K562 (cell line): ENCODE results near the gene SOWAHA. TPM values are rescaled to one million over a fixed set of nuclear protein-coding genes. Genes with fewer than 3 reads are reported as not detected.

Experiments
- ATAC-seq: fragments of 200-7000 bp; cut with Tn5 transposase; 3 replicates; pipeline ENCODE4 v1.9.1; 2020; ENCODE audit warnings: moderate library complexity
- BruUV-seq: library from RNA; stranded (reverse); fragments of 400-500 nt; replicated peaks from 2 replicates; lab custom pipeline; 2021; lab: Mats Ljungman, UMichigan
- CTCF ChIA-PET: fragments of 300-600 bp; formaldehyde crosslinking; extraction: SDS; loops from one replicate; lab custom pipeline; 2021; ENCODE audit warnings: low intra/inter-chr PET ratio; lab: Yijun Ruan, JAX
- POLR2A ChIA-PET: fragments of 300-600, 350-650 bp; sonication (Branson Sonifier 250); formaldehyde crosslinking; extraction: SDS; loops from one replicate; lab custom pipeline; 2021; ENCODE audit warnings: antibody characterized with exemption, inconsistent platforms; lab: Yijun Ruan, JAX
- DNase-seq, 4 experiments: peaks; one replicate each; pipeline versions ENCODE4 v3.0.0 to v3.0.0-alpha.2; 2011 to 2018; ENCODE audit warnings: low spot score in 3 of 4, mixed read lengths in 3 of 4; ENCODE audit errors: extremely low read depth in 1 of 4
- FAIRE-seq: peaks from 2 replicates; lab custom pipeline; 2011; peaks lifted over from hg19 to GRCh38; lab: Jason Lieb, UNC
- H2AFZ ChIP-seq: 2 replicates; pipeline ENCODE4 v1.6.0; 2011; ENCODE audit warnings: low read depth, low read length, control low read depth, inconsistent platforms
- H3K27ac ChIP-seq: fragments of 200-600 bp; 3 replicates; pipeline ENCODE4 v1.8.0; 2011; ENCODE audit warnings: low read depth, mild to moderate bottlenecking, control low read depth, inconsistent platforms, low read length, moderate library complexity, mixed read lengths; ENCODE audit errors: extremely low read depth
- H3K27me3 ChIP-seq, 2 experiments: fragments of 300-600 bp in 1 of 2; 2 replicates in 1 of 2; 3 replicates in 1 of 2; pipeline versions ENCODE4 v1.6.0 to v1.8.0; 2011; ENCODE audit warnings: inconsistent platforms in 2 of 2, low read length in 2 of 2, mild to moderate bottlenecking in 1 of 2, mixed read lengths in 1 of 2, moderate library complexity in 1 of 2; ENCODE audit not compliant: control insufficient read depth in 2 of 2, insufficient read depth in 2 of 2
- H3K36me3 ChIP-seq: fragments of 300-600 bp; 3 replicates; pipeline ENCODE4 v1.8.0; 2011; ENCODE audit warnings: mild to moderate bottlenecking, low read length, inconsistent platforms; ENCODE audit not compliant: control insufficient read depth, insufficient read depth
- H3K4me1 ChIP-seq, 2 experiments: fragments of 200-600 bp in 1 of 2; replicated peaks in 1 of 2; 2 replicates in 1 of 2; 3 replicates in 1 of 2; pipeline versions ENCODE4 v1.5.1 to v1.8.0; 2011; ENCODE audit warnings: inconsistent platforms in 2 of 2, low read length in 2 of 2, mild to moderate bottlenecking in 1 of 2, mixed read lengths in 1 of 2, moderate library complexity in 1 of 2; ENCODE audit not compliant: control insufficient read depth in 2 of 2, insufficient read depth in 2 of 2
- H3K4me2 ChIP-seq: 2 replicates; pipeline ENCODE4 v1.6.1; 2011; ENCODE audit warnings: low read length, control low read depth, inconsistent platforms, mixed read lengths; ENCODE audit not compliant: insufficient read depth
- H3K4me3 ChIP-seq: fragments of 200-600 bp; sonication (generic), shearing (Covaris generic); 2 replicates; pipeline ENCODE4 v1.5.1; 2016; ENCODE audit warnings: control low read depth, inconsistent platforms
- H3K79me2 ChIP-seq: fragments of 200-600 bp; 3 replicates; pipeline ENCODE4 v1.8.0; 2011; ENCODE audit warnings: low read length, inconsistent platforms; ENCODE audit not compliant: control insufficient read depth, insufficient read depth
- H3K9ac ChIP-seq, 2 experiments: 2 replicates each; pipeline versions ENCODE4 v1.6.0 to v1.6.1; 2011; ENCODE audit warnings: low read depth in 2 of 2, low read length in 2 of 2, control low read depth in 1 of 2, inconsistent platforms in 1 of 2, mild to moderate bottlenecking in 1 of 2, mixed read lengths in 1 of 2; ENCODE audit not compliant: insufficient read depth in 1 of 2
- H3K9me1 ChIP-seq: one replicate; pipeline ENCODE4 v1.6.0; 2011; ENCODE audit warnings: inconsistent platforms, mild to moderate bottlenecking, low read length, moderate library complexity; ENCODE audit not compliant: control insufficient read depth, insufficient read depth
- H3K9me3 ChIP-seq: replicated peaks from 2 replicates; pipeline ENCODE4 v1.5.1; 2011; ENCODE audit warnings: low read depth, low read length, inconsistent platforms; ENCODE audit not compliant: control insufficient read depth, insufficient read depth
- H4K20me1 ChIP-seq: replicated peaks from 2 replicates; pipeline ENCODE4 v1.6.1; 2011; ENCODE audit warnings: low read length, inconsistent platforms, mixed read lengths; ENCODE audit not compliant: control insufficient read depth, insufficient read depth
- BRD9 ChIP-seq: fragments of 450-650 bp; IDR thresholded peaks from 2 replicates; pipeline ENCODE4 v1.6.1; 2018; ENCODE audit warnings: low read depth; ENCODE audit not compliant: partially characterized antibody
- RFX5 ChIP-seq: IDR thresholded peaks from 2 replicates; pipeline ENCODE4 v1.6.1; 2011; ENCODE audit warnings: low read depth, mild to moderate bottlenecking, improper control_type of control experiment, low read length
- SMAD2 ChIP-seq: fragments of 150-350 bp; IDR thresholded peaks from 2 replicates; pipeline ENCODE4 v1.6.1; 2014; ENCODE audit warnings: low read depth, mild to moderate bottlenecking, low read length
- SMAD4 ChIP-seq: fragments of 250-450 bp; sonication (Bioruptor Pico); conservative IDR thresholded peaks from 2 replicates; pipeline ENCODE4 v1.8.0; 2021; ENCODE audit warnings: inconsistent platforms, mild to moderate bottlenecking, moderate library complexity
- TAL1 ChIP-seq: fragments of 450-650 bp; IDR thresholded peaks from 2 replicates; pipeline ENCODE4 v1.6.1; 2016; ENCODE audit warnings: mild to moderate bottlenecking
- ZBTB1 ChIP-seq: sonication (generic); formaldehyde crosslinking; IDR thresholded peaks from 2 replicates; pipeline ENCODE4 v1.8.1; 2023; ENCODE audit warnings: missing genetic modification reagents, low read depth, mild to moderate bottlenecking, borderline replicate concordance
- ZBTB49 ChIP-seq: sonication (generic); formaldehyde crosslinking; IDR thresholded peaks from 2 replicates; pipeline ENCODE4 v1.8.0; 2022; ENCODE audit warnings: missing genetic modification reagents, mild to moderate bottlenecking, borderline replicate concordance
- ZNF224 ChIP-seq: sonication (generic); formaldehyde crosslinking; IDR thresholded peaks from 2 replicates; pipeline ENCODE4 v1.8.0; 2022; ENCODE audit warnings: mild to moderate bottlenecking, missing genetic modification reagents
- ZNF232 ChIP-seq: sonication (generic); formaldehyde crosslinking; IDR thresholded peaks from 2 replicates; pipeline ENCODE4 v1.8.0; 2022; ENCODE audit warnings: mild to moderate bottlenecking, missing genetic modification reagents
- ZNF280A ChIP-seq: fragments of 450-650 bp; IDR thresholded peaks from 2 replicates; pipeline ENCODE4 v1.6.1; 2018; ENCODE audit warnings: mild to moderate bottlenecking, low read depth; ENCODE audit not compliant: partially characterized antibody
- ZNF79 ChIP-seq: fragments of 250-450 bp; sonication (Bioruptor Pico); IDR thresholded peaks from 2 replicates; pipeline ENCODE4 v1.4.0; 2020; ENCODE audit warnings: low read depth, mild to moderate bottlenecking, moderate library complexity
- WGBS: fragments of 100-300 bp; shearing (Covaris generic); methylation state at CpG from one replicate; pipeline ENCODE4 v1.1.6; 2016; ENCODE audit warnings: low coverage, mixed read lengths; ENCODE audit not compliant: insufficient coverage; ENCODE audit errors: missing lambda C conversion rate; 5-methylcytosine and 5-hydroxymethylcytosine counted together
- in situ Hi-C: fragments of 300-500 bp; cut with MboI; formaldehyde crosslinking; loops from 4 replicates; pipeline ENCODE4 v1.15.0; 2018; ENCODE audit warnings: inconsistent platforms, mixed read lengths
- intact Hi-C: fragments of 100-400 bp; cut with micrococcal nuclease; formaldehyde crosslinking; loops from 2 replicates; pipeline ENCODE4 v1.14.2; 2022
- polyA plus RNA-seq, 8 experiments: library from polyadenylated mRNA; depleted of rRNA in 4 of 8; stranded (reverse) in 5 of 8; unstranded in 3 of 8; fragments of >200 nt; fragmentation: Nextera tagmentation in 2 of 8; fragmentation: Illumina TruSeq in 1 of 8; extraction: Ambion mirVana in 2 of 8; extraction: Trizol in 1 of 8; gene quantifications; 2 replicates each; pipeline versions ENCODE4 v1.2.1 to v1.2.3, GENCODE V29; 2011 to 2014; ENCODE audit warnings: inconsistent platforms in 1 of 8, missing spikeins in 1 of 8
- total RNA-seq, 7 experiments: library from RNA; depleted of rRNA in 6 of 7; stranded (reverse); fragments of >200 nt in 6 of 7; fragmentation: Illumina TruSeq in 2 of 7; extraction: Trizol in 2 of 7; gene quantifications; 2 replicates each; pipeline versions ENCODE4 v1.2.1 to v1.2.3, GENCODE V29; 2011 to 2021; ENCODE audit warnings: low replicate concordance in 1 of 7

The SOWAHA gene
- total and polyA plus RNA-seq, 9 of the 15 experiments (the other 6 are each of a cell fraction or from before 2014, with no cell fraction given) = not detected

- CTCF ChIA-PET = no interaction called here
- intact Hi-C loops = no loop called here
- H3K9me3 ChIP-seq = no peaks in the 10 kb centered on the region
- ATAC-seq = no peak
- no peaks in the 10 kb centered on the region for H3K36me3 ChIP-seq
- H3K4me2 ChIP-seq = no peak overlapping the region; the same call in 1 of the 2 replicates
- BruUV-seq = no TSS peak
- no peak overlapping the region for H3K27ac ChIP-seq
- DNase-seq = no peak
- H3K79me2 ChIP-seq = no peaks in the 10 kb centered on the region
- H3K9ac ChIP-seq = peak overlapping the region in 1 of 2 experiments; percentile 58; a peak in 1 of 4 replicates
- no peak for FAIRE-seq
- H3K27me3 ChIP-seq = no peaks in the 10 kb centered on the region
- in situ Hi-C loops = loop anchor here (10.0 kb wide), 1 partner anchor 1829 kb away; no protein-coding TSS in a partner anchor
- no peak overlapping the region for H3K4me3 ChIP-seq
- POLR2A ChIA-PET = interaction anchor here (0.7 to 1.8 kb wide), 4 partner anchors 10 to 289 kb away, joined by 3 to 5 read pairs (median 4); no protein-coding TSS in a partner anchor
- H4K20me1 ChIP-seq = no peaks in the 10 kb centered on the region
- TF ChIP-seq SMAD2 (no peak), SMAD4 (CRISPR knock-in tag) (no peak), ZNF79 (no peak), RFX5 (no peak), ZBTB1 (CRISPR knock-in tag) (no peak), ZBTB49 (CRISPR knock-in tag) (no peak), TAL1 (no peak), ZNF224 (CRISPR knock-in tag) (no peak), BRD9 (no peak), ZNF232 (no peak), ZNF280A (no peak)
- peak overlapping the region; percentile 56 for H2AFZ ChIP-seq
- H3K9me1 ChIP-seq = no peaks in the 10 kb centered on the region
- WGBS = 72% methylated on average over 5 of the region's 5 CpGs
- peaks cover 23 to 55% of the 10 kb centered on the region in 2 experiments for H3K4me1 ChIP-seq
Measured at GRCh38 chr5:132785365-132785764, 27.7 kb upstream of the SOWAHA start.
